H9 (cell line): Measurements from ENCODE around the gene LRP10. TPM values are rescaled to one million over a fixed set of nuclear protein-coding genes. Genes with fewer than 3 reads are reported as not detected.
A peak's percentile ranks its signal among the peaks of the same experiment; 100 is the strongest.

Experiments
- DNase-seq: peaks from one replicate; pipeline ENCODE4 v3.0.0-alpha.2; 2017
- H2AFZ ChIP-seq: one replicate; pipeline ENCODE4 v1.6.1; 2013; ENCODE audit warnings: mild to moderate bottlenecking, low read length, control low read depth, moderate library complexity
- H2AK5ac ChIP-seq: 2 replicates; pipeline ENCODE4 v1.6.1; 2013; ENCODE audit warnings: low read length, control low read depth, mixed read lengths; ENCODE audit not compliant: insufficient read length
- H2BK120ac ChIP-seq: one replicate; pipeline ENCODE4 v1.6.1; 2013; ENCODE audit warnings: low read depth, mild to moderate bottlenecking, low read length, control low read depth, inconsistent platforms; ENCODE audit not compliant: poor library complexity, severe bottlenecking
- H2BK12ac ChIP-seq: 2 replicates; pipeline ENCODE4 v1.6.1; 2013; ENCODE audit warnings: low read length, control low read depth, mixed read lengths, low read depth; ENCODE audit not compliant: insufficient read length
- H2BK15ac ChIP-seq: 2 replicates; pipeline ENCODE4 v1.6.1; 2013; ENCODE audit warnings: low read depth, low read length, control low read depth
- H2BK20ac ChIP-seq: one replicate; pipeline ENCODE4 v1.6.1; 2013; ENCODE audit warnings: low read depth, mild to moderate bottlenecking, low read length, control low read depth, inconsistent platforms; ENCODE audit not compliant: poor library complexity, severe bottlenecking
- H2BK5ac ChIP-seq: 2 replicates; pipeline ENCODE4 v1.6.1; 2013; ENCODE audit warnings: low read length, control low read depth, mixed read lengths; ENCODE audit not compliant: insufficient read length
- H3K14ac ChIP-seq: 2 replicates; pipeline ENCODE4 v1.6.1; 2013; ENCODE audit warnings: low read length, control low read depth; ENCODE audit not compliant: insufficient read depth
- H3K18ac ChIP-seq: 2 replicates; pipeline ENCODE4 v1.6.1; 2013; ENCODE audit warnings: low read depth, mild to moderate bottlenecking, mixed read lengths, low read length, control low read depth; ENCODE audit not compliant: insufficient read length
- H3K23ac ChIP-seq: 2 replicates; pipeline ENCODE4 v1.6.1; 2013; ENCODE audit warnings: low read length, control low read depth, mixed read lengths, low read depth; ENCODE audit not compliant: insufficient read length
- H3K23me2 ChIP-seq: 2 replicates; pipeline ENCODE4 v1.6.1; 2013; ENCODE audit warnings: low read depth, mild to moderate bottlenecking, mixed read lengths, low read length, control low read depth; ENCODE audit not compliant: insufficient read length, poor library complexity, severe bottlenecking
- H3K27ac ChIP-seq: 2 replicates; pipeline ENCODE4 v1.5.1; 2013; ENCODE audit warnings: low read length, control low read depth, mixed read lengths, low read depth; ENCODE audit not compliant: insufficient read length
- H3K27me3 ChIP-seq: 2 replicates; pipeline ENCODE4 v1.6.1; 2013; ENCODE audit warnings: low read length, control low read depth, inconsistent platforms; ENCODE audit not compliant: insufficient read depth
- H3K4ac ChIP-seq: 2 replicates; pipeline ENCODE4 v1.6.1; 2013; ENCODE audit warnings: low read depth, mild to moderate bottlenecking, control low read depth, inconsistent platforms, low read length, moderate library complexity
- H3K4me1 ChIP-seq: 2 replicates; pipeline ENCODE4 v1.6.1; 2013; ENCODE audit warnings: low read length, control low read depth, inconsistent platforms; ENCODE audit not compliant: insufficient read depth
- H3K4me2 ChIP-seq: 2 replicates; pipeline ENCODE4 v1.6.1; 2013; ENCODE audit warnings: low read length, control low read depth, mixed read lengths; ENCODE audit not compliant: insufficient read length, insufficient read depth
- H3K56ac ChIP-seq: 2 replicates; pipeline ENCODE4 v1.6.1; 2013; ENCODE audit warnings: low read depth, mild to moderate bottlenecking, mixed read lengths, low read length, control low read depth; ENCODE audit not compliant: insufficient read length
- H3K79me1 ChIP-seq: 2 replicates; pipeline ENCODE4 v1.6.1; 2013; ENCODE audit warnings: low read depth, mild to moderate bottlenecking, moderate library complexity, low read length, control low read depth, inconsistent platforms; ENCODE audit not compliant: insufficient read depth, poor library complexity, severe bottlenecking
- H3K79me2 ChIP-seq: 2 replicates; pipeline ENCODE4 v1.6.1; 2013; ENCODE audit warnings: low read length, control low read depth, inconsistent platforms; ENCODE audit not compliant: insufficient read depth
- H3K9ac ChIP-seq: 2 replicates; pipeline ENCODE4 v1.6.1; 2013; ENCODE audit warnings: low read length, control low read depth, mixed read lengths; ENCODE audit not compliant: insufficient read length; ENCODE audit errors: extremely low read depth
- H3K9me3 ChIP-seq: one replicate; pipeline ENCODE4 v1.6.1; 2013; ENCODE audit warnings: low read depth, low read length, inconsistent platforms; ENCODE audit not compliant: control insufficient read depth
- H3T11ph ChIP-seq: one replicate; pipeline ENCODE4 v1.6.1; 2013; ENCODE audit warnings: mild to moderate bottlenecking, low read length, control low read depth, inconsistent platforms
- H4K20me1 ChIP-seq: one replicate; pipeline ENCODE4 v1.6.1; 2013; ENCODE audit not compliant: control insufficient read depth, insufficient read length, insufficient read depth
- H4K5ac ChIP-seq: 2 replicates; pipeline ENCODE4 v1.6.1; 2013; ENCODE audit warnings: low read depth, mild to moderate bottlenecking, mixed read lengths, low read length, control low read depth; ENCODE audit not compliant: insufficient read length
- H4K8ac ChIP-seq: replicated peaks from 2 replicates; pipeline ENCODE4 v1.6.1; 2013; ENCODE audit warnings: low read length, control low read depth, mixed read lengths, low read depth; ENCODE audit not compliant: insufficient read length
- H4K91ac ChIP-seq: 2 replicates; pipeline ENCODE4 v1.6.1; 2013; ENCODE audit warnings: low read depth, mild to moderate bottlenecking, moderate library complexity, mixed read lengths, low read length, control low read depth; ENCODE audit not compliant: insufficient read length
- H3K27ac Mint-ChIP-seq, 3 experiments: 2 replicates in 2 of 3; 3 replicates in 1 of 3; pipeline ENCODE4 v1.8.0; 2020 to 2021; ENCODE audit warnings: mixed read lengths in 3 of 3, mild to moderate bottlenecking in 1 of 3, moderate library complexity in 1 of 3
- H3K27me3 Mint-ChIP-seq: 2 replicates; pipeline ENCODE4 v1.8.0; 2021; ENCODE audit warnings: low read depth, mild to moderate bottlenecking, moderate library complexity, mixed read lengths
- H3K36me3 Mint-ChIP-seq, 3 experiments: 2 replicates in 2 of 3; 3 replicates in 1 of 3; pipeline ENCODE4 v1.8.0; 2020 to 2021; ENCODE audit warnings: low read depth in 3 of 3, mixed read lengths in 3 of 3; ENCODE audit not compliant: insufficient read depth in 1 of 3
- H3K4me1 Mint-ChIP-seq, 2 experiments: 2 replicates each; pipeline ENCODE4 v1.8.0; 2020; ENCODE audit warnings: mixed read lengths in 2 of 2
- H3K4me3 Mint-ChIP-seq, 2 experiments: 2 replicates in 1 of 2; 3 replicates in 1 of 2; pipeline ENCODE4 v1.8.0; 2020 to 2021; ENCODE audit warnings: mild to moderate bottlenecking in 2 of 2, mixed read lengths in 2 of 2, moderate library complexity in 1 of 2
- H3K9me3 Mint-ChIP-seq, 2 experiments: 2 replicates in 1 of 2; 3 replicates in 1 of 2; pipeline ENCODE4 v1.8.0; 2020; ENCODE audit warnings: mild to moderate bottlenecking in 2 of 2, mixed read lengths in 2 of 2, moderate library complexity in 1 of 2
- WGBS: extraction: QIAGEN DNeasy Blood & Tissue Kit; methylation state at CpG from one replicate; pipeline ENCODE4 v1.1.7; 2013; ENCODE audit warnings: missing lambda C conversion rate, low lambda C conversion rate, mixed read lengths; ENCODE audit not compliant: insufficient read length; ENCODE audit errors: extremely low coverage; 5-methylcytosine and 5-hydroxymethylcytosine counted together
- total RNA-seq: library from RNA; stranded (reverse); gene quantifications from 2 replicates; pipeline ENCODE4 v1.2.1, GENCODE V29; 2021
- TF ChIP-seq, protein P1 (sequence below): fragments of 200-600 bp; sonication (generic); conservative IDR thresholded peaks from 3 replicates; pipeline ENCODE4 v1.8.0; 2021; ENCODE audit warnings: antibody characterized with exemption, mild to moderate bottlenecking

The LRP10 gene
- total RNA-seq, 1 experiment from 2014 or later = 13.3 TPM

DNA sequence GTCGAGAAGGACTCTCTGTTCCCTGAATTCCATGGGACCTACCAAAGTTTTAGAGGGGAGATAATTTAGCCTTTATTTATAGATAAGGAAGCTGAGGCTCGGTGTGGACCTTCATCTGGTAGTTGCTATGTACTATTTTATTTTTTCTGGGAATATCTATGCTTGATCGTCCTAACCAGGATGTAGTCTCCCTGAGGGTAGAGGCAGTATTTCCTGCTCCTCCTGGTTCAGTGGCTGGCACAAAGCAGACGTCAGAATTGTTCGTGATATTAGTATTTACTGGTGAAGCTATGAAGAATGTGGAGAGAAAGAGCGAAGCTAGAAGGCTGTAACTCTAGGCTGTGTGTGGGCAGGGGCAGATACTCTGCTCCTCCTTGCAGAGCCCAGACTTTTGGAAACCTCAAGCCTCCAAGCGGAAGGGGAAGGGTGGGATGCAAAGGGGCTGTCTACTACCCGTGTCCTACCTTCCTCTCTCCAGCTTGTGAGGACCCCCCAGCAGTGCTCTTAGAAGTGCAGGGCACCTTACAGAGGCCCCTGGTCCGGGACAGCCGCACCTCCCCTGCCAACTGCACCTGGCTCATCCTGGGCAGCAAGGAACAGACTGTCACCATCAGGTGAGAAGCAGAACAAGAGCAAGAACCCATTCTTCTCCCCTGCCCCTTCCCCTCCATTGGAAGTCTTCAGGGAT lies 1.4 kb downstream of the LRP10 start:
- Histone ChIP-seq H4K5ac (no peak overlapping the region), H3K14ac (no peak overlapping the region), H4K20me1 (no peaks in the 10 kb centered on the region), H4K8ac (no peak overlapping the region), H3K27me3 (no peaks in the 10 kb centered on the region), H3K23ac (no peak overlapping the region), H3K27ac (no peak overlapping the region), H2BK5ac (no peak overlapping the region), H3K23me2 (no peaks in the 10 kb centered on the region), H3K4me2 (peak overlapping the region; percentile 35), H3K9me3 (no peaks in the 10 kb centered on the region), H3K56ac (no peak overlapping the region), H3K9ac (no peak overlapping the region), H2BK20ac (no peak overlapping the region), H2AFZ (no peak overlapping the region), H3T11ph (no peak overlapping the region), H3K79me2 (no peaks in the 10 kb centered on the region), H3K4ac (no peak overlapping the region), H2BK12ac (no peak overlapping the region), H2AK5ac (no peak overlapping the region), H4K91ac (no peak overlapping the region), H2BK15ac (no peak overlapping the region), H3K4me1 (peaks cover 4% of the 10 kb centered on the region; the same call in 1 of the 2 replicates), H3K79me1 (no peaks in the 10 kb centered on the region), H3K18ac (no peak overlapping the region), H2BK120ac (no peak overlapping the region)
- H3K9me3 Mint-ChIP-seq = no peaks in the 10 kb centered on the region
- WGBS = no CpG with 5 or more reads among the region's 10 CpGs
- H3K4me1 Mint-ChIP-seq = peaks cover 14 to 17% of the 10 kb centered on the region in 2 experiments
- H3K27ac Mint-ChIP-seq = peak overlapping the region in 2 of 3 experiments; percentile 71 to 90; a peak in 3 of 7 replicates
- peak overlapping the region; percentile 77 to 92 for H3K4me3 Mint-ChIP-seq
- TF ChIP-seq, protein P1, sequence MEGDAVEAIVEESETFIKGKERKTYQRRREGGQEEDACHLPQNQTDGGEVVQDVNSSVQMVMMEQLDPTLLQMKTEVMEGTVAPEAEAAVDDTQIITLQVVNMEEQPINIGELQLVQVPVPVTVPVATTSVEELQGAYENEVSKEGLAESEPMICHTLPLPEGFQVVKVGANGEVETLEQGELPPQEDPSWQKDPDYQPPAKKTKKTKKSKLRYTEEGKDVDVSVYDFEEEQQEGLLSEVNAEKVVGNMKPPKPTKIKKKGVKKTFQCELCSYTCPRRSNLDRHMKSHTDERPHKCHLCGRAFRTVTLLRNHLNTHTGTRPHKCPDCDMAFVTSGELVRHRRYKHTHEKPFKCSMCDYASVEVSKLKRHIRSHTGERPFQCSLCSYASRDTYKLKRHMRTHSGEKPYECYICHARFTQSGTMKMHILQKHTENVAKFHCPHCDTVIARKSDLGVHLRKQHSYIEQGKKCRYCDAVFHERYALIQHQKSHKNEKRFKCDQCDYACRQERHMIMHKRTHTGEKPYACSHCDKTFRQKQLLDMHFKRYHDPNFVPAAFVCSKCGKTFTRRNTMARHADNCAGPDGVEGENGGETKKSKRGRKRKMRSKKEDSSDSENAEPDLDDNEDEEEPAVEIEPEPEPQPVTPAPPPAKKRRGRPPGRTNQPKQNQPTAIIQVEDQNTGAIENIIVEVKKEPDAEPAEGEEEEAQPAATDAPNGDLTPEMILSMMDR = no peak; the same call in 2 of the 3 replicates
- no peaks in the 10 kb centered on the region for H3K27me3 Mint-ChIP-seq
- H3K36me3 Mint-ChIP-seq = peaks cover 0 to 16% (median 5%) of the 10 kb centered on the region in 3 experiments
- DNase-seq = no peak
